GF-D8 (cell line): Measurements from ENCODE around the gene TBCEL.
"Not testable (repeated sequence)": the region's sequence is repeated elsewhere in the genome, so short reads cannot be mapped to it uniquely, and the experiment has no call there.

ENCODE experiments used
- DNase-seq: peaks from one replicate; lab custom pipeline; 2025; lab: John Stamatoyannopoulos, UW

TBCEL gene

DNA sequence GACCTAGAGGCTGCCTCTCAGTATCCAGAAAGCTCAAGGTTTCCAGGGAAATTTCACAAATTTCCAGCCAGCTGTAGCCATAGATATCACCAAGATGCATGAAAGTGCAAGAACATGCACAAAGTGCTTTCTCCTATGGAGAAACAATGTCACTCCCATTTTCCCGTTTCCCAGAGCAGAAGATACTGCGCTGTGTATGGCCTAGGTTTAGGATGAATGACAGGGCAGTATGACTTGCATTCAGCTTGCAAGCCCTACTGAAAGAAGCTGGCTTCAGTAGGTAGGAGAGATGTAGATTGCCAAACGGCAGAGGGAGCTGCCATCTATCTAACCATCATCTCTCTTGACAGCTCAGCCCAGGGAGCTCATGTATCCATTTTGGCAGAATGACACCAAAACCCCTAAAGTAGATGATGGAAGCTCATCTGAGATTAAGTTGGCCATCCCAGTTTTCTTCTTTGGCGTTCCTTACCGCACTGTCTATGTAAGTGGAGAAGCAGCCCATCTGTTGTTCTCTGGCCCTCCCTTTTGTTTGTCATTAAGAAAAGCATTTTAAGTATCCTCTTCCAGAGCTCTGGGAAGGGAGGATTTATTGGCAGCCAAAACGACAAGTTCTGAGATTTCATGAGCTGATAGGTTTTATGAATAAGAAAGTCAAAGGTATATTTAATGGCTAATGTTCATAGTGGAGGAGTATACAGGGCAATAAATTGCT lies 81.7 kb downstream of the TBCEL start:
- DNase-seq, result no peak

- no peak for DNase-seq
These were observed 82.9 kb downstream of the TBCEL start for GRCh38 chr11:121106812-121107211.

- no peak for DNase-seq
These were observed 84.5 kb downstream of the TBCEL start for GRCh38 chr11:121108413-121108812.

DNA sequence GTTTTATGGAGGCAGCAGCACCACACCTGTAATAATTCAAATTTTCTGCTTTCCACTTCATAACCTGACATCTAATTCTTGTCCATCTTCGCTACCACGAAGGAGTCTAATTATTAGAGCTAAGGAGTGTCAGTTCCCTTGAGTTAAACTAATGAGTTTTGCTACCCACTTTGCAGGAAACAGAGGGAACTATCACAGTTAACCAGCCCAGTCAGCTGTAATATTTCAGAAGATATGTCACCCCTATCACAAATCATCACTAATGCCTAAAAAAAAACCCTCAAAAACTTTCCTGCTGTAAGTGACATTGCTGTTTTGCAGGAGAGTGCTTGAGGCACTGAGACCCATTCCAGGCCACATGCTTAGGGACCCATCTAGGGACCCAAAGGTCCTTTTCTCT lies 85.6 kb downstream of the TBCEL start:
- DNase-seq, result no peak

- DNase-seq, result no peak
These were observed 86.1 kb downstream of the TBCEL start for GRCh38 chr11:121109916-121110586.

GRCh38 chr11:121110871-121111724 lies 87.2 kb downstream of the TBCEL start:
- DNase-seq, result no peak

- DNase-seq, result peak; percentile 60
These were observed 88.9 kb downstream of the TBCEL start for GRCh38 chr11:121112498-121113455.

GRCh38 chr11:121113611-121114010 lies 89.7 kb downstream of the TBCEL start:
- no peak for DNase-seq

DNA sequence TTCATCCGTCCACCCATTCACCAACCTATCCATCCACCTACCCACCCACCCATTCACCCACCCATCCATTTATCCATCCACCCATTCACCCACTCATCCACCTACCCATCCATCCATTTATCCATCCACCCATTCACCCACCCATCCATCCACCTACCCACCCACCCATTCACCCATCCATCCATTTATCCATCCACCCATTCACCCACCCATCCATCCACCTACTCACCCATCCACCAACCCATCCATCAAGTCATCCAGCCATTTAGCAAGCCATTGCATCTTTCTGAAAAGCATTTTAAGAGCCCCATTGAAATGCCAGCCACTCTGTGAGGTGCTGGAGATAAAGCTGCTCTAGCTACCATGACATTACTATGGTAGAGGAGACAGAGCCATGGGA lies 91.1 kb downstream of the TBCEL start:
- not testable (repeated sequence) for DNase-seq

GRCh38 chr11:121117788-121118187 lies 93.9 kb downstream of the TBCEL start:
- DNase-seq, result no peak

DNA sequence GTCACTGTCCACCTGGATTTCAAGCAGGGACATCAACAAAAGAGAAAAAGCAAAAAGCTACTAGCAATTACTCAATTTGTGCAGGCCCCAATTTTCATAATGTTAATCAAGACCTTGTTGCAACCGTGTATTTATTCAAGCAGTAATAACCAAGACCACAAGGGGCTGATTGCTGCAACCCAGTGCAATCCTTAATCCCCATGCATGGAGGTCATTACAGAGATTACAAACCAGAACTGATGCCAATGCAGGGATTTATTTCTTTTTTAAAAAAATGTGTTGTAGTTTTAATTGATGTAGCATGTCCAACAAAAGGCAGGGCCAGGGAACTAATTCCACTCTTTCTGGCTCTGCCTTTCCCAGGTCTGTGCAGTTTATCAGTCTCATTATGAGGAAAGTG lies 95.5 kb downstream of the TBCEL start:
- DNase-seq, result no peak

DNA sequence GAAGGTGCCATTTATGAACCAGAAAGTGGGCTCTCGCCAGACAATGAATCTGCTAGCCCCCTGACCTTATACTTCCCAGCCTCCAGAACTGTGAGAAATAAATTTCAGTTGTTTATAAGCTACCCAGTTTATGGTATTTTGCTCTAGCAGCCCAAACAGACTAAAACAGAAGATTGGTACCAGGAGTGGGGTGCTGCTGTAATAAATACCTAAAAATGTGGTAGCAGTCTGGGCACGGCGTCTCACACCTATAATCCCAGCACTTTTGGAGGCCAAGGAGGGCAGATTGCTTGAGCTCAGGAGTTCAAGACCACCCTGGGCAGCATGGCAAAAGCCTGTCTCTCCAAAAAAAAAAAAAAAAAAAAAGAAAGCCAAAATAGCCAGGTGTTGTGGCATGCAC lies 98.4 kb downstream of the TBCEL start:
- DNase-seq, result no peak

DNA sequence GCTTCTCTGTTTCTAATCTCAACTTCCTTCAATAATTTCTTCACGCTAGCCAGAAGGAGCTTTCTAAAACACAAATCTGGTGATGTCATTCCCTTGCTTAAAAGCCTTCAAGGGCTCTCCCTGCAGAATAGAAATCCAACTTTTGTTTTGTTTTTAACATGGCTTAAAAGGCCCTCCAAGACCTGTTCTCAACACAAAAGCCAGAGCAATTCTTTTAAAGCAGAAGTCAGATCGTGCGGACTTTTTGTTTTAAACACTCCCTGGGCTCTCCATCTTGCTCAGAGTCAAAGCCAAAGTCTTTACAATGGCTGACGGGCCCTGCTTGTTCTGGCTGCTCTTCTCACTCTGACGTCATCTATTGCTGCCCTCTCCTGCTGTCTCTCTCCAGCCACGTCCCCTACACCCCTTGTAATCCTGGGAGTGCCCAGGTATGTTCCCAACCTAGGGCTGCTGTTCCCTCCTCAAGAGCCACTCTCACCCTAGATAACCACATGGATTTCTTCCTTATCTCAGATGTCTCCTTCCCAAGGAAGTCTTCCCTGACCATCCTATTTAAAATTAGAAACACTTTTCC lies 99.7 kb downstream of the TBCEL start:
- DNase-seq, result no peak

DNA sequence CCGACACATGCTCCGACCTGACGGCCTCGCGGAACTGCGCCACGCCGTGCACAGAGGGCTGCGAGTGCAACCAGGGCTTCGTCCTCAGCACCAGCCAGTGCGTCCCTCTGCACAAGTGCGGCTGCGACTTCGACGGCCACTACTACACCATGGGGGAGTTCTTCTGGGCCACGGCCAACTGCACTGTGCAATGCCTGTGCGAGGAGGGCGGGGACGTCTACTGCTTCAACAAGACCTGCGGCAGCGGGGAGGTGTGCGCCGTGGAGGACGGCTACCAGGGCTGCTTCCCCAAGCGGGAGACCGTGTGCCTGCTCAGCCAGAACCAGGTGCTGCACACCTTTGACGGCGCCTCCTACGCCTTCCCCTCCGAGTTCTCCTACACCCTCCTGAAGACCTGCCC lies 103.9 kb downstream of the TBCEL start:
- no peak for DNase-seq

DNA sequence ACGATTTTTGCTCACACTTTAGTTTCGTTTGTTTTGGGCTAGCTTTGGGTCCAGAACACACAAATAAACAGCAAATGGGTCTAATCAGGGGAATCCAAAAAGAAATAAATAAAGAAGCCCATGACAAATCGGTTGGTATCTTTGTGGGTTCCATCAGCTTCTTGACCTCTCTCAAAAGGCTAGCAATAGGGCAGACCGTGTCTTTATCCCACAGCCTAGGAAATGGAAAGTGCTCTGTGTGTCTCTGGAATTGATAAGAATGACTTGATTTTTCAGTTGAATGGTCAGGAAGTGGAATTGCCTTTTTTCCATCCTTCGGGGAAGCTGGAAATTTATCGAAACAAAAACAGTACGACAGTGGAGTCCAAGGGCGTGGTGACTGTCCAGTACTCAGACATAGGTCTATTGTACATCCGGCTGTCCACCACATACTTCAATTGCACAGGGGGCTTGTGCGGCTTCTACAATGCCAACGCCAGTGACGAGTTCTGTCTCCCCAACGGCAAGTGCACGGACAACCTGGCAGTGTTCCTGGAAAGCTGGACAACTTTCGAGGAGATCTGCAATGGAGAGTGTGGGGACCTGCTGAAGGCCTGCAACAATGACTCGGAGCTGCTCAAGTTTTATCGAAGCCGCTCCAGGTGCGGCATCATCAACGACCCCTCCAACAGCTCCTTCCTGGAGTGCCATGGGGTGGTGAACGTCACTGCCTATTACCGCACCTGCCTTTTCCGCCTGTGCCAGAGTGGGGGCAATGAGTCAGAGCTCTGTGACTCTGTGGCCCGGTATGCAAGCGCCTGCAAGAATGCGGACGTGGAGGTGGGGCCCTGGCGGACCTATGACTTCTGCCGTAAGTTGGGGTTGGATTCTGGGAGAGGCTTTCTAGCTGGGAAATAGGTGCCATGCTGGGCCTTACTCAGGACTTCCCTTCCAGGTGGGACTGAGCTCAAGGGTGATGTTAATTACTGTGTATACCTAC lies 105.7 kb downstream of the TBCEL start:
- no peak for DNase-seq

DNA sequence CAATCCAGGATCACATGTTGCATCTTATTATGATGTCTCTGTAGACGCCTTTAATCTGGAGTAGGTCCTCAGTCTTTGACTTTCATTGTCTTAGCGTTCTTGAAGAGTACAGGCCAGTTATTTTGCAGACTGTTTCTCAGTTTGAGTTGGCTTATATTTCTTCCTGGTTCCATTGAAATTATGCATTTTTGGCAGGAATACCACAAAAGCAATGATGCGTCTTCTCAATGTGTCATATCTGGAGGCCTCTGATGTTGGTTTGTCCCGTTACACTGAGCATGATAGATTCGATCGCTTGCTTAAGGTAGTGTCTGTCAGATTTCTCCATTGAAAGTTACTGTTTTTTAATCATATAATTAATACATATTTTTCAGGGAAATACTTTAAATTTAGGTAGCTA lies 107.8 kb downstream of the TBCEL start:
- no peak for DNase-seq

DNA sequence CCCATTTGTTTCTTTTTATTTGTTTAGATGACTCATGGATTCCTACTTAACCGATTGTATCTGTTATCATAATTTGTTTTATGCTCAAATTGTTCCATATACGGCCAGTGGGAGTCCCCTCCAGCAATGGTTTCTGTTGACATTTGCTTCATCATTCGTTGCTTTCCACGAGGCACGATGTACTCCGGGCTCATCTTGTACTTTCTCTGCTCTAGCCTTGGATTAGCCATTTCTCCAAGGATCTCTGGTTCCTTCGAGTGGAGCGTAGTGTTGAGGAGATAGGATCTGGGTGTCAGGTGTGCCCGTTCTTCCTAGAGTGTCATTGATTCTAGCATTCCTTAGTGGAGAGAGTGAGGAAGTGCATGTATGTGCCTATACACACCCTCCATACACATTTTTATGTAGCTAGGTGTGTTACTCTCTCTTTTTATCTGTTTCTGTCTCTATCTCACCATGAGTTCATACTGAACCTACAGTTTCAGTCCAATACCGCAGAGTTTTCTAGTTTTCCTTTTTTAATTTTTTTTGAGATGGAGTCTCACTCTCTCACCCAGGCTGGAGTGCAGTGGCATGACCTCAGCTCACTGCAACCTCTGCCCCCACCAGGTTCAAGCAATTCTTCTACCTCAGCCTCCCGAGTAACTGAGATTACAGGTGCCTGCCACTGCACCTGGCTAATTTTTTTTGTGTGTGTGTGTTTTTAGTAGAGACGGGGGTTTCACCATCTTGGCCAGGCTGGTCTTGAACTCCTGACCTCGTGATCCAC lies 108.5 kb downstream of the TBCEL start:
- no peak for DNase-seq

- DNase-seq, result no peak
These were observed 110.9 kb downstream of the TBCEL start for GRCh38 chr11:121134741-121135312.

DNA sequence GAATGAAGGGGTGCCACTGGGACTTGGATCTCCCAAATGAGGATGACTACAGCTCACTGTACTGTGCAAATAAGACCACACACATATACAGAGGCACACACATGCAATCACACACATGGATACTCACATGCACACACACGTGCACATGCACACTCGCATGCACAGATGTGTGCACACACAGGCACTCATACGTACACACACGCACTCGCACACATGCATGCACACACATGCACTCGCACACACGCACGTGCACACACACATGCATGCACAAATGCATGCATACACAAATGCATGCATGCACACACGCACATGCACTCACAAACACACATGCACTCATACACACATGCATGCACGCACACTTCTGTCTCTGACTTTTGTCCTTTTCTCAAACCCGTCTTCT lies 113.1 kb downstream of the TBCEL start:
- no peak for DNase-seq
